Caco-2 (cell line): ENCODE data around the gene MAOA. TPM values are rescaled to one million over a fixed set of nuclear protein-coding genes. Genes with fewer than 3 reads are reported as not detected.
A peak's percentile ranks its signal among the peaks of the same experiment; 100 is the strongest.
"Not testable (repeated sequence)": the region's sequence is repeated elsewhere in the genome, so short reads cannot be mapped to it uniquely, and the experiment has no call there.

Experiments used
- BruUV-seq: library from RNA; stranded (reverse); fragments of 400-500 nt; replicated peaks from 2 replicates; lab custom pipeline; 2021; lab: Mats Ljungman, UMichigan
- CTCF ChIA-PET: fragments of 300-600 bp; sonication (Branson Sonifier 250); formaldehyde crosslinking; loops from one replicate; lab custom pipeline; 2022; ENCODE audit warnings: antibody characterized with exemption; lab: Charles Lee
- POLR2A ChIA-PET: fragments of 300-600 bp; sonication (Branson Sonifier 250); formaldehyde crosslinking; loops from one replicate; lab custom pipeline; 2022; ENCODE audit warnings: antibody characterized with exemption; lab: Charles Lee
- DNase-seq, 2 experiments: peaks; one replicate each; pipeline versions ENCODE4 v3.0.0 to v3.0.0-alpha.2; 2020 to 2022
- H3K27me3 ChIP-seq: replicated peaks from 2 replicates; pipeline ENCODE4 v1.6.0; 2011; ENCODE audit warnings: low read length; ENCODE audit not compliant: control insufficient read depth, insufficient read depth
- H3K36me3 ChIP-seq: 2 replicates; pipeline ENCODE4 v1.5.1; 2011; ENCODE audit warnings: low read length; ENCODE audit not compliant: control insufficient read depth, insufficient read depth
- H3K4me1 ChIP-seq: fragments of 250-450 bp; sonication (Bioruptor Pico); 2 replicates; pipeline ENCODE4 v1.5.1; 2020; ENCODE audit warnings: mild to moderate bottlenecking
- H3K4me3 ChIP-seq: 2 replicates; pipeline ENCODE4 v1.5.1; 2011; ENCODE audit warnings: low read depth, mild to moderate bottlenecking, control low read depth, low read length
- H3K9me3 ChIP-seq: fragments of 250-450 bp; sonication (Bioruptor Pico); 2 replicates; pipeline ENCODE4 v1.5.1; 2020; ENCODE audit warnings: mild to moderate bottlenecking, moderate library complexity
- H3K27ac Mint-ChIP-seq: one replicate; pipeline ENCODE4 v1.8.0; 2022; ENCODE audit warnings: mixed read lengths; ENCODE audit not compliant: unreplicated experiment
- H3K27me3 Mint-ChIP-seq: one replicate; pipeline ENCODE4 v1.8.0; 2022; ENCODE audit warnings: mixed read lengths; ENCODE audit not compliant: insufficient read depth, unreplicated experiment
- H3K36me3 Mint-ChIP-seq: one replicate; pipeline ENCODE4 v1.8.0; 2022; ENCODE audit warnings: mild to moderate bottlenecking, mixed read lengths; ENCODE audit not compliant: insufficient read depth, unreplicated experiment
- H3K4me1 Mint-ChIP-seq: one replicate; pipeline ENCODE4 v1.8.0; 2022; ENCODE audit warnings: low read depth, mixed read lengths; ENCODE audit not compliant: unreplicated experiment
- H3K4me3 Mint-ChIP-seq: one replicate; pipeline ENCODE4 v1.8.0; 2022; ENCODE audit warnings: mild to moderate bottlenecking, moderate library complexity, mixed read lengths; ENCODE audit not compliant: unreplicated experiment
- H3K9me3 Mint-ChIP-seq: one replicate; pipeline ENCODE4 v1.8.0; 2022; ENCODE audit warnings: mixed read lengths; ENCODE audit not compliant: unreplicated experiment
- intact Hi-C: fragments of 100-400 bp; cut with micrococcal nuclease; formaldehyde crosslinking; loops from one replicate; pipeline ENCODE4 v1.10.0; 2022; ENCODE audit not compliant: unreplicated experiment
- total RNA-seq: library from RNA; stranded (reverse); gene quantifications from 2 replicates; pipeline ENCODE4 v1.2.3, GENCODE V29; 2022
- TF ChIP-seq, protein P1 (sequence below), 2 experiments: fragments of 200-600 bp in 1 of 2; IDR thresholded peaks; 1 replicate in 1 of 2; 2 replicates in 1 of 2; pipeline versions ENCODE4 v1.5.1 to v1.8.0; 2011 to 2022; ENCODE audit warnings: antibody characterized with exemption in 1 of 2, control low read depth in 1 of 2, inconsistent platforms in 1 of 2, low read depth in 1 of 2, low read length in 1 of 2, mild to moderate bottlenecking in 1 of 2, moderate library complexity in 1 of 2; ENCODE audit not compliant: insufficient read depth in 1 of 2, severe bottlenecking in 1 of 2, unreplicated experiment in 1 of 2

MAOA gene
- total RNA-seq, 1 experiment from 2014 or later: 0.25 TPM

GRCh38 chrX:43618366-43619205 lies 37.5 kb upstream of the MAOA start:
- BruUV-seq: no TSS peak
- TF ChIP-seq, protein P1, sequence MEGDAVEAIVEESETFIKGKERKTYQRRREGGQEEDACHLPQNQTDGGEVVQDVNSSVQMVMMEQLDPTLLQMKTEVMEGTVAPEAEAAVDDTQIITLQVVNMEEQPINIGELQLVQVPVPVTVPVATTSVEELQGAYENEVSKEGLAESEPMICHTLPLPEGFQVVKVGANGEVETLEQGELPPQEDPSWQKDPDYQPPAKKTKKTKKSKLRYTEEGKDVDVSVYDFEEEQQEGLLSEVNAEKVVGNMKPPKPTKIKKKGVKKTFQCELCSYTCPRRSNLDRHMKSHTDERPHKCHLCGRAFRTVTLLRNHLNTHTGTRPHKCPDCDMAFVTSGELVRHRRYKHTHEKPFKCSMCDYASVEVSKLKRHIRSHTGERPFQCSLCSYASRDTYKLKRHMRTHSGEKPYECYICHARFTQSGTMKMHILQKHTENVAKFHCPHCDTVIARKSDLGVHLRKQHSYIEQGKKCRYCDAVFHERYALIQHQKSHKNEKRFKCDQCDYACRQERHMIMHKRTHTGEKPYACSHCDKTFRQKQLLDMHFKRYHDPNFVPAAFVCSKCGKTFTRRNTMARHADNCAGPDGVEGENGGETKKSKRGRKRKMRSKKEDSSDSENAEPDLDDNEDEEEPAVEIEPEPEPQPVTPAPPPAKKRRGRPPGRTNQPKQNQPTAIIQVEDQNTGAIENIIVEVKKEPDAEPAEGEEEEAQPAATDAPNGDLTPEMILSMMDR (IDR thresholded peaks at IDR 0.05; ENCODE audit: insufficient read depth in 1 of 2, low read depth in 1 of 2, low read length in 1 of 2, severe bottlenecking in 1 of 2, unreplicated experiment in 1 of 2): no peak
- ChIA-PET CTCF (no interaction called here), POLR2A (no interaction called here)
- peak overlapping the region; percentile 53 for H3K27ac Mint-ChIP-seq
- intact Hi-C loops: no loop called here
- no peaks in the 10 kb centered on the region for H3K27me3 Mint-ChIP-seq
- no peaks in the 10 kb centered on the region for H3K36me3 Mint-ChIP-seq
- Histone ChIP-seq H3K4me3 (no peak overlapping the region), H3K4me1 (no peaks in the 10 kb centered on the region), H3K9me3 (no peaks in the 10 kb centered on the region), H3K36me3 (no peaks in the 10 kb centered on the region), H3K27me3 (no peaks in the 10 kb centered on the region)
- peaks cover 31% of the 10 kb centered on the region for H3K9me3 Mint-ChIP-seq
- peaks cover 16% of the 10 kb centered on the region for H3K4me1 Mint-ChIP-seq
- H3K4me3 Mint-ChIP-seq: no peak overlapping the region
- no peak for DNase-seq

- H3K36me3 Mint-ChIP-seq, H3K4me3 Mint-ChIP-seq, intact Hi-C loops, BruUV-seq, H3K27me3 Mint-ChIP-seq, H3K4me3 ChIP-seq, POLR2A ChIA-PET, H3K4me1 ChIP-seq, H3K27me3 ChIP-seq, H3K27ac Mint-ChIP-seq, H3K9me3 ChIP-seq, H3K36me3 ChIP-seq, CTCF ChIA-PET: not testable (repeated sequence)
- H3K4me1 Mint-ChIP-seq: peaks cover 16% of the 10 kb centered on the region
- peaks cover 31% of the 10 kb centered on the region for H3K9me3 Mint-ChIP-seq
- peak in 1 of 2 experiments; percentile 36 for DNase-seq
Measured at GRCh38 chrX:43619861-43620260, 36.2 kb upstream of the MAOA start.

- Mint-ChIP-seq H3K9me3 (no peaks in the 10 kb centered on the region), H3K27ac (no peak overlapping the region), H3K4me1 (no peaks in the 10 kb centered on the region), H3K36me3 (no peaks in the 10 kb centered on the region), H3K27me3 (no peaks in the 10 kb centered on the region), H3K4me3 (no peak overlapping the region)
- DNase-seq: no peak
- ChIA-PET POLR2A (no interaction called here), CTCF (no interaction called here)
- no peaks in the 10 kb centered on the region for H3K27me3 ChIP-seq
- peaks cover 8% of the 10 kb centered on the region; the same call in 1 of the 2 replicates for H3K4me1 ChIP-seq
- TF ChIP-seq, protein P1 (IDR thresholded peaks at IDR 0.05; ENCODE audit: insufficient read depth in 1 of 2, low read depth in 1 of 2, low read length in 1 of 2, severe bottlenecking in 1 of 2, unreplicated experiment in 1 of 2): no peak
- intact Hi-C loops: no loop called here
- BruUV-seq: no TSS peak
- H3K36me3 ChIP-seq: no peaks in the 10 kb centered on the region
- H3K4me3 ChIP-seq: no peak overlapping the region
- H3K9me3 ChIP-seq: no peaks in the 10 kb centered on the region
Measured at GRCh38 chrX:43627147-43627546, 29.0 kb upstream of the MAOA start.
